Amniotic stem cell (primary cell): ENCODE data around the gene BEND3.

Source experiments
- DNase-seq: peaks from one replicate; lab custom pipeline; 2025; lab: John Stamatoyannopoulos, UW

The BEND3 gene

GRCh38 chr6:107083047-107083768 lies 32.1 kb downstream of the BEND3 start:
- no peak for DNase-seq

GRCh38 chr6:107082045-107082444 lies 33.3 kb downstream of the BEND3 start:
- DNase-seq: no peak

- no peak for DNase-seq
These were observed 35.3 kb downstream of the BEND3 start for GRCh38 chr6:107080036-107080435.

GRCh38 chr6:107079429-107079828 lies 35.9 kb downstream of the BEND3 start:
- no peak for DNase-seq

- no peak for DNase-seq
These were observed 37.6 kb downstream of the BEND3 start for GRCh38 chr6:107077710-107078109.

- no peak for DNase-seq
These were observed 39.3 kb downstream of the BEND3 start for GRCh38 chr6:107075951-107076381.

GRCh38 chr6:107070686-107071085 lies 44.6 kb downstream of the BEND3 start:
- DNase-seq: no peak

- DNase-seq: no peak
These were observed 45.4 kb downstream of the BEND3 start for GRCh38 chr6:107069631-107070548.

GRCh38 chr6:107068691-107069630 lies 46.4 kb downstream of the BEND3 start:
- DNase-seq: no peak

- DNase-seq: no peak
These were observed 48.3 kb downstream of the BEND3 start for GRCh38 chr6:107066697-107067659.

GRCh38 chr6:107064579-107065065 lies 50.7 kb downstream of the BEND3 start:
- DNase-seq: no peak

- DNase-seq: no peak
These were observed 52.6 kb downstream of the BEND3 start for GRCh38 chr6:107062691-107063090.

GRCh38 chr6:107061125-107062020 lies 53.9 kb downstream of the BEND3 start:
- DNase-seq: no peak

GRCh38 chr6:107060704-107061103 lies 54.6 kb downstream of the BEND3 start:
- no peak for DNase-seq

GRCh38 chr6:107059606-107060005 lies 55.7 kb downstream of the BEND3 start:
- DNase-seq: no peak

GRCh38 chr6:107057679-107058078 lies 57.6 kb downstream of the BEND3 start:
- no peak for DNase-seq

GRCh38 chr6:107056796-107057195 lies 58.5 kb downstream of the BEND3 start:
- no peak for DNase-seq

GRCh38 chr6:107047807-107048206 lies 67.5 kb downstream of the BEND3 start:
- no peak for DNase-seq

- DNase-seq: no peak
These were observed 69.3 kb downstream of the BEND3 start for GRCh38 chr6:107045826-107046675.
